ENCODE results near the gene CYP46A1. TPM values are rescaled to one million over a fixed set of nuclear protein-coding genes. Genes with fewer than 3 reads are reported as not detected.

Gene CYP46A1
- total RNA-seq, 1 experiment from 2014 or later: not detected

GRCh38 chr14:99700379-99700778, 16.3 kb downstream of the CYP46A1 start:
- no peaks in the 10 kb centered on the region for H3K9me2 ChIP-seq (ENCODE audit: insufficient read depth)
- H3K27ac ChIP-seq: no peak overlapping the region
- H3K9me3 ChIP-seq (ENCODE audit: insufficient read depth, low read depth): no peaks in the 10 kb centered on the region
- no peaks in the 10 kb centered on the region for H3K27me3 ChIP-seq (ENCODE audit: insufficient read depth, low read depth)
- no peaks in the 10 kb centered on the region for H3K36me3 ChIP-seq (ENCODE audit: low read depth)
- no peaks in the 10 kb centered on the region for H3F3A ChIP-seq (ENCODE audit: insufficient read depth, low read depth)
- H3K4me3 ChIP-seq: no peak overlapping the region
- ChIA-PET CTCF (no interaction called here), POLR2A (ENCODE audit: unreplicated experiment) (no interaction called here)
- BruUV-seq (replicated peaks): no TSS peak
- intact Hi-C loops (cut with micrococcal nuclease; ENCODE audit: unreplicated experiment): no loop called here
- no peak overlapping the region for H2AFZ ChIP-seq
- no peak overlapping the region for H3K4me2 ChIP-seq
- no peak for DNase-seq
- no peaks in the 10 kb centered on the region for H3K79me2 ChIP-seq (ENCODE audit: low read depth)
- TF ChIP-seq CTCF (conservative IDR thresholded peaks at IDR 0.05) (no peak), EZH2 (IDR thresholded peaks at IDR 0.05; ENCODE audit: low read depth) (no peak)
- no peaks in the 10 kb centered on the region for H3K4me1 ChIP-seq (replicated peaks; ENCODE audit: insufficient read depth)
- no peaks in the 10 kb centered on the region for H4K20me1 ChIP-seq (ENCODE audit: insufficient read depth)

GRCh38 chr14:99701260-99701659, 17.2 kb downstream of the CYP46A1 start:
- no peak for TF ChIP-seq EZH2 (IDR thresholded peaks at IDR 0.05; ENCODE audit: low read depth)
- TF ChIP-seq CTCF (conservative IDR thresholded peaks at IDR 0.05): no peak
- DNase-seq: no peak
- Histone ChIP-seq H3K4me3 (no peak overlapping the region), H3K27me3 (ENCODE audit: insufficient read depth, low read depth) (no peaks in the 10 kb centered on the region; the same call in 1 of the 2 replicates), H3K9me3 (ENCODE audit: insufficient read depth, low read depth) (no peaks in the 10 kb centered on the region), H3K4me2 (no peak overlapping the region), H3K79me2 (ENCODE audit: low read depth) (no peaks in the 10 kb centered on the region), H3F3A (ENCODE audit: insufficient read depth, low read depth) (no peaks in the 10 kb centered on the region), H3K4me1 (replicated peaks; ENCODE audit: insufficient read depth) (no peaks in the 10 kb centered on the region), H2AFZ (no peak overlapping the region), H4K20me1 (ENCODE audit: insufficient read depth) (no peaks in the 10 kb centered on the region), H3K9me2 (ENCODE audit: insufficient read depth) (no peaks in the 10 kb centered on the region), H3K27ac (no peak overlapping the region), H3K36me3 (ENCODE audit: low read depth) (no peaks in the 10 kb centered on the region)
- POLR2A ChIA-PET (ENCODE audit: unreplicated experiment): no interaction called here
- intact Hi-C loops (cut with micrococcal nuclease; ENCODE audit: unreplicated experiment): no loop called here
- CTCF ChIA-PET: no interaction called here
- BruUV-seq (replicated peaks): no TSS peak

DNA sequence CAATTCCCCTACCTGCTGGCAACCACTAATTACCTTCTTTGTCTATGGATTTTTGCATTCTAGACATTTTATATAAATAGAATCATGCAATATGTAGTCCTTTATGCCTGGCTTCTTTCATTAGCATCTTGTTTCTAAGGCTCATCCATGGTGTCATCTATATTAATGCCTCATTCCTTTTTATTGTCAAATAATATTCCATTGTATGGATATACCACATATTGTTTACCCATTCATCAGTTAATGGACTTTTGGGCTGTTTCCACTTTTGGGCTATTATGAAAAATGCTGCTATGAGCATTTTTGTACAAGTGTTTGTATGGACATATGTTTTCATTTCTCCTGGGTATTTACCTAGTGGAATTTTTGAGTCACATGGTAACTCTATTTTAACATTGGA, 18.0 kb downstream of the CYP46A1 start:
- H2AFZ ChIP-seq: no peak overlapping the region
- no peaks in the 10 kb centered on the region for H4K20me1 ChIP-seq (ENCODE audit: insufficient read depth)
- no TSS peak for BruUV-seq (replicated peaks)
- no peaks in the 10 kb centered on the region for H3F3A ChIP-seq (ENCODE audit: insufficient read depth, low read depth)
- no peaks in the 10 kb centered on the region for H3K4me1 ChIP-seq (replicated peaks; ENCODE audit: insufficient read depth)
- H3K27me3 ChIP-seq (ENCODE audit: insufficient read depth, low read depth): no peaks in the 10 kb centered on the region; the same call in 1 of the 2 replicates
- DNase-seq: no peak
- H3K9me3 ChIP-seq (ENCODE audit: insufficient read depth, low read depth): no peaks in the 10 kb centered on the region
- H3K27ac ChIP-seq: no peak overlapping the region
- H3K36me3 ChIP-seq (ENCODE audit: low read depth): no peaks in the 10 kb centered on the region
- ChIA-PET POLR2A (ENCODE audit: unreplicated experiment) (no interaction called here), CTCF (no interaction called here)
- H3K4me3 ChIP-seq: no peak overlapping the region
- no peaks in the 10 kb centered on the region for H3K79me2 ChIP-seq (ENCODE audit: low read depth)
- no peaks in the 10 kb centered on the region for H3K9me2 ChIP-seq (ENCODE audit: insufficient read depth)
- H3K4me2 ChIP-seq: no peak overlapping the region
- TF ChIP-seq EZH2 (IDR thresholded peaks at IDR 0.05; ENCODE audit: low read depth): no peak
- TF ChIP-seq CTCF (conservative IDR thresholded peaks at IDR 0.05): no peak
- intact Hi-C loops (cut with micrococcal nuclease; ENCODE audit: unreplicated experiment): no loop called here
